Lower lobe of right lung (tissue), 2 donors: ENCODE measurements around the gene ETV3. TPM values are rescaled to one million over a fixed set of nuclear protein-coding genes. Genes with fewer than 3 reads are reported as not detected.

ENCODE experiments used
- ATAC-seq, 2 donors: fragments of 200-7000 bp; cut with Tn5 transposase; one replicate each; pipeline ENCODE4 v1.9.1; 2020 to 2022; ENCODE audit warnings: mild to moderate bottlenecking in 2 of 2, moderate library complexity in 2 of 2
- DNase-seq: peaks from one replicate; pipeline ENCODE4 v3.0.0-alpha.2; 2020
- H3K27ac ChIP-seq: fragments of 200-600 bp; one replicate; pipeline ENCODE4 v1.8.0; 2022
- H3K27me3 ChIP-seq: fragments of 200-600 bp; one replicate; pipeline ENCODE4 v1.8.0; 2022; ENCODE audit warnings: low read depth
- H3K36me3 ChIP-seq: fragments of 200-600 bp; one replicate; pipeline ENCODE4 v1.8.0; 2022; ENCODE audit warnings: mild to moderate bottlenecking
- H3K4me1 ChIP-seq: fragments of 200-600 bp; one replicate; pipeline ENCODE4 v1.8.0; 2022
- H3K4me3 ChIP-seq: fragments of 200-600 bp; one replicate; pipeline ENCODE4 v1.8.0; 2022; ENCODE audit warnings: mild to moderate bottlenecking
- H3K9me3 ChIP-seq: fragments of 200-600 bp; one replicate; pipeline ENCODE4 v1.8.0; 2022
- CTCF ChIP-seq: fragments of 200-600 bp; IDR thresholded peaks from one replicate; pipeline ENCODE4 v1.8.0; 2022; ENCODE audit warnings: antibody characterized with exemption, mild to moderate bottlenecking
- intact Hi-C: fragments of 100-400 bp; cut with DNase I; formaldehyde crosslinking; loops from one replicate; pipeline ENCODE4 v1.11.0; 2022
- total RNA-seq: library from RNA; stranded (reverse); fragmentation: NEBNext Ultra II Directional; extraction: Animal tissue kit (Norgen Biotek cat#: 25700); gene quantifications from one replicate; pipeline ENCODE4 v1.2.1, GENCODE V29; 2021
- donor health status: DM: no; HTN: yes; CAD: no; lungs with severe emphysema.

The ETV3 gene
- total RNA-seq, 1 donor from 2014 or later: 29.5 TPM

- Histone ChIP-seq H3K4me1 (peaks cover 9% of the 10 kb centered on the region), H3K27ac (no peak overlapping the region), H3K9me3 (no peaks in the 10 kb centered on the region), H3K4me3 (no peak overlapping the region), H3K27me3 (no peaks in the 10 kb centered on the region), H3K36me3 (no peaks in the 10 kb centered on the region)
- intact Hi-C loops: no loop called here
- no peak for TF ChIP-seq CTCF
- DNase-seq (no peak), ATAC-seq (no peak)
Observed at GRCh38 chr1:157147037-157147436, 8.8 kb upstream of the ETV3 start.

- Histone ChIP-seq H3K27ac (no peak overlapping the region), H3K4me1 (peaks cover 9% of the 10 kb centered on the region), H3K36me3 (no peaks in the 10 kb centered on the region), H3K27me3 (no peaks in the 10 kb centered on the region), H3K9me3 (no peaks in the 10 kb centered on the region), H3K4me3 (no peak overlapping the region)
- no peak for TF ChIP-seq CTCF
- DNase-seq (no peak), ATAC-seq (no peak)
- intact Hi-C loops: no loop called here
Observed at GRCh38 chr1:157146244-157146643, 8.0 kb upstream of the ETV3 start.

- ATAC-seq (no peak), DNase-seq (no peak)
- intact Hi-C loops: no loop called here
Observed at GRCh38 chr1:157145076-157145475, 6.9 kb upstream of the ETV3 start.

GRCh38 chr1:157144509-157144908 lies 6.3 kb upstream of the ETV3 start:
- H3K9me3 ChIP-seq: no peaks in the 10 kb centered on the region
- H3K36me3 ChIP-seq: no peaks in the 10 kb centered on the region
- no peak for TF ChIP-seq CTCF
- H3K27me3 ChIP-seq: no peaks in the 10 kb centered on the region
- H3K4me1 ChIP-seq: peaks cover 9% of the 10 kb centered on the region
- H3K4me3 ChIP-seq: no peak overlapping the region
- no peak overlapping the region for H3K27ac ChIP-seq
- no peak for ATAC-seq
- intact Hi-C loops: no loop called here
- no peak for DNase-seq

More at GRCh38 chr1:157145076-157145475, 6.9 kb upstream of the ETV3 start:
- no peaks in the 10 kb centered on the region for H3K9me3 ChIP-seq
- H3K4me3 ChIP-seq: no peak overlapping the region
- no peak for TF ChIP-seq CTCF
- no peaks in the 10 kb centered on the region for H3K36me3 ChIP-seq
- peaks cover 9% of the 10 kb centered on the region for H3K4me1 ChIP-seq
- H3K27ac ChIP-seq: no peak overlapping the region
- H3K27me3 ChIP-seq: no peaks in the 10 kb centered on the region

- DNase-seq: no peak
- no peak for TF ChIP-seq CTCF
- no peak for ATAC-seq
- Histone ChIP-seq H3K4me1 (peaks cover 9% of the 10 kb centered on the region), H3K4me3 (no peak overlapping the region), H3K27ac (no peak overlapping the region), H3K27me3 (no peaks in the 10 kb centered on the region), H3K36me3 (no peaks in the 10 kb centered on the region), H3K9me3 (no peaks in the 10 kb centered on the region)
- intact Hi-C loops: no loop called here
Observed at GRCh38 chr1:157142765-157143423, 4.7 kb upstream of the ETV3 start.
